Measurements from ENCODE around the gene UNCX.
"Not testable (repeated sequence)": the region's sequence is repeated elsewhere in the genome, so short reads cannot be mapped to it uniquely, and the experiment has no call there.

UNCX gene

GRCh38 chr7:1232623-1233332 lies at the start of gene UNCX:
Gene UNCX (plus strand): TSS chr7:1232872. CDS start chr7:1233018, 146 bp downstream.
- peak; percentile 88 for DNase-seq

- no peak for DNase-seq
Observed at GRCh38 chr7:1187127-1187526, 45.5 kb upstream of the UNCX start.

GRCh38 chr7:1188720-1189294 lies 43.9 kb upstream of the UNCX start:
- no peak for DNase-seq

GRCh38 chr7:1189986-1190772 lies 42.5 kb upstream of the UNCX start:
- DNase-seq, result no peak

- DNase-seq, result no peak
Observed at GRCh38 chr7:1192171-1192676, 40.4 kb upstream of the UNCX start.

- peak; percentile 79 for DNase-seq
Observed at GRCh38 chr7:1193593-1194424, 38.9 kb upstream of the UNCX start.

- not testable (repeated sequence) for DNase-seq
Observed at GRCh38 chr7:1196441-1196840, 36.2 kb upstream of the UNCX start.

GRCh38 chr7:1196950-1197349 lies 35.7 kb upstream of the UNCX start:
- DNase-seq, result no peak

GRCh38 chr7:1197997-1198625 lies 34.6 kb upstream of the UNCX start:
- DNase-seq, result peak; percentile 89

GRCh38 chr7:1200045-1200444 lies 32.6 kb upstream of the UNCX start:
- peak; percentile 97 for DNase-seq

- no peak for DNase-seq
Observed at GRCh38 chr7:1201916-1202315, 30.8 kb upstream of the UNCX start.

GRCh38 chr7:1202914-1203313 lies 29.8 kb upstream of the UNCX start:
- not testable (repeated sequence) for DNase-seq

GRCh38 chr7:1204460-1205140 lies 28.1 kb upstream of the UNCX start:
- DNase-seq, result no peak

GRCh38 chr7:1205742-1206141 lies 26.9 kb upstream of the UNCX start:
- peak; percentile 64 for DNase-seq

GRCh38 chr7:1209097-1209496 lies 23.6 kb upstream of the UNCX start:
- no peak for DNase-seq

- peak; percentile 58 for DNase-seq
Observed at GRCh38 chr7:1210321-1210978, 22.2 kb upstream of the UNCX start.

GRCh38 chr7:1210979-1211608 lies 21.6 kb upstream of the UNCX start:
- peak; percentile 77 for DNase-seq

GRCh38 chr7:1211611-1212010 lies 21.1 kb upstream of the UNCX start:
- no peak for DNase-seq

- not testable (repeated sequence) for DNase-seq
Observed at GRCh38 chr7:1212025-1212424, 20.6 kb upstream of the UNCX start.

- no peak for DNase-seq
Observed at GRCh38 chr7:1214516-1214915, 18.2 kb upstream of the UNCX start.
